ENCODE measurements around the gene NACC2. TPM values are rescaled to one million over a fixed set of nuclear protein-coding genes. Genes with fewer than 3 reads are reported as not detected.

The NACC2 gene
- total RNA-seq, 1 donor from 2014 or later, result 3.9 TPM

DNA sequence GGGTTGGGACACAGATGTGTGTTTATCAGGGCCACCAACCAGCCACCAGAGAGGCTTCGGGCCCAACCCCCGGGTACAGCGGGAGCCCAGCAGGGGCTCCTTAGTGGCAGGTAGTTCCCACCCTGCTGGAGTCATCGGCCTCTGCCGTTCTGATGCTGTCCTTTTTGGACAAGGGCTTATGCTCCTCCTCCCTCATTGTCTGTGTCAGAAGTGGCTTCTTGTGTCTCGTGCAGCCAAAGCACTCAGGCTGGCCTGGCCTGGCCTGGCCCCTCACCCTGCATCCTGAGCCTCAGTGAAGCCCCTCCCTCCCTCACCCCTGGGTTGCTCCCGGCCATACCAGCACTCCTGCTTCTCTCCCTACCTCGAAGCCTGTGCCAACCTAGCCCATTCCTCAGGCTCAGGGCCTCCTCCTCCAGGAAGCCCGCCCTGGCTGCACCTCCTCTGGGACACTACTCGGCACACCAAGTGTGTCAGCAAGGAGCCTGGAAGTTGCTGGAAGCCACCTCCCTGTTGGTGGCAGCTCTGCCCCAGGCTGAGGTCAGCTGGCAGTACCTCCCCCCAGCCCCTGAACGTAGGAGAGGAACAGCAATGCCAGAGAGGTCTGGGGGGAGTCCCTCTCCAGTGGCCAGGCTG, 129.8 kb downstream of the NACC2 start:
- H3K4me1 Mint-ChIP-seq (ENCODE audit: low read depth, unreplicated experiment), result peaks cover 16% of the 10 kb centered on the region
- TF ChIP-seq, protein P1, sequence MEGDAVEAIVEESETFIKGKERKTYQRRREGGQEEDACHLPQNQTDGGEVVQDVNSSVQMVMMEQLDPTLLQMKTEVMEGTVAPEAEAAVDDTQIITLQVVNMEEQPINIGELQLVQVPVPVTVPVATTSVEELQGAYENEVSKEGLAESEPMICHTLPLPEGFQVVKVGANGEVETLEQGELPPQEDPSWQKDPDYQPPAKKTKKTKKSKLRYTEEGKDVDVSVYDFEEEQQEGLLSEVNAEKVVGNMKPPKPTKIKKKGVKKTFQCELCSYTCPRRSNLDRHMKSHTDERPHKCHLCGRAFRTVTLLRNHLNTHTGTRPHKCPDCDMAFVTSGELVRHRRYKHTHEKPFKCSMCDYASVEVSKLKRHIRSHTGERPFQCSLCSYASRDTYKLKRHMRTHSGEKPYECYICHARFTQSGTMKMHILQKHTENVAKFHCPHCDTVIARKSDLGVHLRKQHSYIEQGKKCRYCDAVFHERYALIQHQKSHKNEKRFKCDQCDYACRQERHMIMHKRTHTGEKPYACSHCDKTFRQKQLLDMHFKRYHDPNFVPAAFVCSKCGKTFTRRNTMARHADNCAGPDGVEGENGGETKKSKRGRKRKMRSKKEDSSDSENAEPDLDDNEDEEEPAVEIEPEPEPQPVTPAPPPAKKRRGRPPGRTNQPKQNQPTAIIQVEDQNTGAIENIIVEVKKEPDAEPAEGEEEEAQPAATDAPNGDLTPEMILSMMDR (IDR thresholded peaks at IDR 0.05; ENCODE audit: partially characterized antibody, unreplicated experiment), result no peak
- no peak overlapping the region for H3K27ac Mint-ChIP-seq (ENCODE audit: unreplicated experiment)
- no peak overlapping the region for H3K4me3 Mint-ChIP-seq (ENCODE audit: unreplicated experiment)
- H3K27me3 Mint-ChIP-seq (ENCODE audit: unreplicated experiment), result peaks cover 9% of the 10 kb centered on the region
- peaks cover 3% of the 10 kb centered on the region for H3K9me3 Mint-ChIP-seq (ENCODE audit: unreplicated experiment)
- no peaks in the 10 kb centered on the region for H3K36me3 Mint-ChIP-seq (ENCODE audit: unreplicated experiment)
- DNase-seq, result no peak

DNA sequence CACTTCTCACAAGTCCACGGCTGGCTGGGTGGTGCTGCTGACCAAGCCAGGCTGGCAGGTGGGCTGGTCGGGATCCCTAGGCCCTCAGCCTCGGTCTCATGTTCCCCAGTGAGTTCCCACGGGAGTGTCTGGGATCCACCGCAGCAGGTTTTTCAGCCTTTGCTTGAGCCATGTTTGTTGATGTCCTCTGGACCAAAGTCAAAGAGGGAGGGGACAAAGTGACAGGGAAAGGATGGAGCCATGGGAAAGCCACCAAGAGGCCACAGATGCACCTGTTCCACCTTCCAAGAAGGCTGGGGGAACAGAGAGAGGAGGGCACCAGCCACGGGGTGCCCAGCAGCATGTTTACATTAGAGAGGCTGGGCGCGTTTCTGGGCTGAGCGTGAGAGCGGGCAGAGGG, 131.2 kb downstream of the NACC2 start:
- DNase-seq, result no peak
- Mint-ChIP-seq H3K27me3 (ENCODE audit: unreplicated experiment) (peaks cover 9% of the 10 kb centered on the region), H3K36me3 (ENCODE audit: unreplicated experiment) (no peaks in the 10 kb centered on the region), H3K9me3 (ENCODE audit: unreplicated experiment) (peaks cover 3% of the 10 kb centered on the region), H3K27ac (ENCODE audit: unreplicated experiment) (no peak overlapping the region), H3K4me3 (ENCODE audit: unreplicated experiment) (no peak overlapping the region), H3K4me1 (ENCODE audit: low read depth, unreplicated experiment) (peaks cover 17% of the 10 kb centered on the region)
- TF ChIP-seq, protein P1 (IDR thresholded peaks at IDR 0.05; ENCODE audit: partially characterized antibody, unreplicated experiment), result no peak

DNA sequence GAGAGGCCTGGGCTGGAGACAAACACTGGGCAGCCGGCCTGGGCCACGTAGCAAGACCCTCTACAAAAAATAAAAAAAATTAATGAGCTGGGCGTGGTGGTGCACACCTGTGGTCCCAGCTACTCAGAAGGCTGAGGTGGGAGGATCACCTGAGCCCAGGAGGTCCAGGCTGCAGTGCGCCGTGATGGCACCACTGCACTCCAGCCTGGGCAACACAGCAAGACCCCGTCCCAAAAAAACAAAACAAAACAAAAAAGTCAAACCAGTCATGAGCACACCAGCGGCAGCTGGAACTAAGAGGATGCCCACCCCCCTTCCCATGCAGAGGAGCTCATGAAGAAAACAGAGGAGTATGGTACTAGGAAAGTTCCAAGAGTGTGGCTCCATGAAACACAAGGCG, 131.8 kb downstream of the NACC2 start:
- Mint-ChIP-seq H3K36me3 (ENCODE audit: unreplicated experiment) (no peaks in the 10 kb centered on the region), H3K9me3 (ENCODE audit: unreplicated experiment) (peaks cover 1% of the 10 kb centered on the region), H3K4me3 (ENCODE audit: unreplicated experiment) (no peak overlapping the region), H3K27me3 (ENCODE audit: unreplicated experiment) (peaks cover 9% of the 10 kb centered on the region), H3K4me1 (ENCODE audit: low read depth, unreplicated experiment) (peaks cover 15% of the 10 kb centered on the region), H3K27ac (ENCODE audit: unreplicated experiment) (no peak overlapping the region)
- TF ChIP-seq, protein P1 (IDR thresholded peaks at IDR 0.05; ENCODE audit: partially characterized antibody, unreplicated experiment), result no peak
- no peak for DNase-seq

DNA sequence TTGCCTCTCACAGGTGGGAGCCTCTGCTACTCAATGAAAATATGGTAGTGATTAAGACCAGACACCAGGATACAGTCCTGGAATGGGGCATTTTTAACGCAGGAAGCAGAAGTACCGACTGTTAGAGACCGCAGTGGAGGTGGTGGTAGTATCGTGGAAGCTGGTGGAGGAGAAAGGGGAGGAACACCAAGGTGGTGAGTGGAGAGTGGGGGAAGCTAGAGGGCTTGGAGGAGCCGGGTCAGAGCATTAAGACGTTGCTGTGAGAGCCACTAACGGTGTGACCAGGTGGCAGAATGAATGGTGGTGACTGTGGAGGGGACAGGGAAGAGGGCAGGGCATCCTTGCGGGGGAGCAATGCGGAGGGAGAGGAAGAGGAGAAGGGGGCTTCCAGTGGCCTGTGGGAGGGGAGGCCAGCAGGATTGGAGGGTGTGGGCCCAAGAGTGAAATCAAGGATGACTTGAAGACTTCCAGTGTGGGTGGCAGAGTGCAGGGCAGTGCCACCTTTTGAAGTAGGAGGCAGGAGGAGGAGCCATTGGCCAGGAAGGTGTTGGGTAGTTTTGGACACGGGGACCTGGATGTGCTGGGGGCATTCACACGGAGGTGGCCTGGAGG, 132.3 kb downstream of the NACC2 start:
- DNase-seq, result no peak
- Mint-ChIP-seq H3K4me3 (ENCODE audit: unreplicated experiment) (no peak overlapping the region), H3K27ac (ENCODE audit: unreplicated experiment) (no peak overlapping the region), H3K9me3 (ENCODE audit: unreplicated experiment) (peaks cover 1% of the 10 kb centered on the region), H3K36me3 (ENCODE audit: unreplicated experiment) (no peaks in the 10 kb centered on the region), H3K27me3 (ENCODE audit: unreplicated experiment) (peaks cover 9% of the 10 kb centered on the region), H3K4me1 (ENCODE audit: low read depth, unreplicated experiment) (peaks cover 12% of the 10 kb centered on the region)
- TF ChIP-seq, protein P1 (IDR thresholded peaks at IDR 0.05; ENCODE audit: partially characterized antibody, unreplicated experiment), result no peak
